ENCODE measurements around the gene GTF2F1. TPM values are rescaled to one million over a fixed set of nuclear protein-coding genes. Genes with fewer than 3 reads are reported as not detected.

Gene GTF2F1
- total and polyA plus RNA-seq, 10 of the 15 experiments (the other 5 are each of a cell fraction or from before 2014, with no cell fraction given), result 4.5 to 61.7 (median 48.5) TPM

- TF ChIP-seq ZBTB11 (CRISPR knock-in tag; IDR thresholded peaks at IDR 0.05) (no peak), CHD2 (IDR thresholded peaks at IDR 0.05; ENCODE audit: borderline replicate concordance, low read depth, low read length) (no peak)
Observed at GRCh38 chr19:6387372-6387771, 5.6 kb downstream of the GTF2F1 start (continued).

DNA sequence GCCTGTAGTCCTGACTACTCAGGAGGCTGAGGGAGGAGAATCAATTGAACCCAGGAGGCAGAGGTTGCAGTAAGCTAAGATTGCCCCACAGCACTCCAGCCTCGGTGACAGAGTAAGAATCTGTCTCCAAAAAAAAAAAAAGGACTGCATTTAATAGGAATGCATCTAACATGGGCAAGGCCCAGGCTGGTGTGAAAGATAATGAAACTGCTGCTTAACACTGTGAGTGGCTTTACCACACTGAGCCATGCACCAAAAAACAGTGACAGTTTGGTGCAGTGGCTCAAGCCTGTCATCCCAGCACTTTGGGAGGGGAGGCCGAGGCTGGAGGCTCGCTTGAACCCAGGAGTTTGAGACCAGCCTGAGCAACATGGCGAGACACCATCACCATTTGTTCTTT lies 8.6 kb downstream of the GTF2F1 start:
- FAIRE-seq, result no peak
- Histone ChIP-seq H2AFZ (ENCODE audit: control insufficient read depth, low read depth, low read length) (no peak overlapping the region), H3K9ac (ENCODE audit: control insufficient read depth, insufficient read depth, low read length) (no peak overlapping the region), H3K27me3 (replicated peaks in 1 of 2; ENCODE audit: control insufficient read depth in 2 of 2, insufficient read depth in 2 of 2, low read length in 1 of 2) (no peaks in the 10 kb centered on the region), H3K9me3 (replicated peaks; ENCODE audit: control insufficient read depth, insufficient read depth, low read length) (peaks cover 1% of the 10 kb centered on the region; the same call in 1 of the 3 replicates), H3K4me1 (ENCODE audit: control insufficient read depth, insufficient read depth, low read length) (no peaks in the 10 kb centered on the region), H4K20me1 (ENCODE audit: control insufficient read depth, insufficient read depth) (no peaks in the 10 kb centered on the region), H3K36me3 (ENCODE audit: control insufficient read depth in 2 of 2, insufficient read depth in 2 of 2, low read length in 1 of 2) (peaks cover 33 to 42% of the 10 kb centered on the region in 2 experiments), H3K79me2 (ENCODE audit: control insufficient read depth, insufficient read depth, low read length) (no peaks in the 10 kb centered on the region), H3K4me3 (no peak overlapping the region), H3K4me2 (ENCODE audit: control insufficient read depth, insufficient read depth) (no peak overlapping the region), H3K27ac (ENCODE audit: control insufficient read depth, insufficient read depth) (no peak overlapping the region)
- CTCF ChIA-PET, result no interaction called here
- intact Hi-C loops (cut with micrococcal nuclease; ENCODE audit: unreplicated experiment), result no loop called here
- TF ChIP-seq ATF7 (IDR thresholded peaks at IDR 0.05; ENCODE audit: low read depth), result no peak
- no peak for DNase-seq (ENCODE audit: low read depth, low spot score)
- 88% methylated on average over 4 of the region's 4 CpGs for WGBS (ENCODE audit: insufficient coverage, insufficient replicate concordance, low lambda C conversion rate, missing lambda C conversion rate)
- no peak for ATAC-seq
- POLR2A ChIA-PET, result no interaction called here
- BruUV-seq (replicated peaks), result no TSS peak
- RAD21 ChIA-PET (ENCODE audit: unreplicated experiment), result no interaction called here
- in situ Hi-C loops (cut with MboI), result no loop called here
- SMC1A ChIA-PET (ENCODE audit: uncharacterized antibody, unreplicated experiment), result no interaction called here
